ENCODE data around the gene COA5. TPM values are rescaled to one million over a fixed set of nuclear protein-coding genes. Genes with fewer than 3 reads are reported as not detected.

The COA5 gene, protein sequence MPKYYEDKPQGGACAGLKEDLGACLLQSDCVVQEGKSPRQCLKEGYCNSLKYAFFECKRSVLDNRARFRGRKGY
- total RNA-seq: 21.7 and 23.7 TPM in 2 replicates

DNA sequence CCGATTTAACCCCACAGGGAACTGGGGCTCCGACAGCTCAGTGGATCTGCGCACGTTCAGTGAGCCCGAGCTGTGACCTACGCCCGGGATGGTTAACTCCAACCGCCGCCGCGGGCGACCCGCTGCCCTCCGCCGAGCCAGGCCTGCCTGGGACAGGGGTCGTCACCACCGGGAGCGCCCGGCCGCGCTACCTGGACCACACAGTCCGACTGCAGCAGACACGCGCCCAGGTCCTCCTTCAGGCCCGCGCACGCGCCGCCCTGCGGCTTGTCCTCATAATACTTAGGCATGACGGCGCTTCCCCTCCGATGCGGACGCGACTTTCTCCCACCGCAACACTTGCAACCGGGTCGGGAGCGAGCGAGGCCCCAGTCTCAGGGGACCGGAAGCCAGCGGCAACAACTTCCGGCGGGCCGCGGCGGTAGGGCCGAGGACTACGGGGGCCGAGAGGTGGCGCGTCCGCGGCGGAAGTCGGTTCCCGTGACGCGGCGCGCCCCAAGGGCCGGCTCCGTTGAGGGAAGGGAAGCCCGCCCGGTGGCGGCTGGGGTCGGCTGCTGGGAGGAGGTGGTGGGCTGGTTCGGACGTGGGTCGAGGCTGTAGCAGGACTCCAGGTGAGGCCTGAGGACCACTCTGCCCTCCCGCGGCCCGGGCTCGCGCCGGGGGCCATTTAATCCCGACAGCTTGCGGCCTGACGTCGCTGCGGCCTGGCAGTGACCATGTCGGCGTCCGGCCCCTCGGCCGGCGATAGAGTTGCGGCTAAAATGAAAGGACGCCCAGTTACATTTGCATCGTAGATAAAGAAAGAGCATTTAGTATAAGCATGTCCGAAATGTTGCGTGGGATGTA is at the start of gene COA5, which contains the start of gene UNC50:
Gene COA5 (minus strand): TSS at position 397 of the 846 bp plus-strand sequence. CDS start 107 bp downstream, at position 290.
Gene UNC50 (plus strand): TSS at position 474 of the 846 bp plus-strand sequence. CDS start 1,171 bp downstream, outside the sequence.
- DNase-seq (ENCODE audit: low read depth, low spot score): peak; percentile 68

DNA sequence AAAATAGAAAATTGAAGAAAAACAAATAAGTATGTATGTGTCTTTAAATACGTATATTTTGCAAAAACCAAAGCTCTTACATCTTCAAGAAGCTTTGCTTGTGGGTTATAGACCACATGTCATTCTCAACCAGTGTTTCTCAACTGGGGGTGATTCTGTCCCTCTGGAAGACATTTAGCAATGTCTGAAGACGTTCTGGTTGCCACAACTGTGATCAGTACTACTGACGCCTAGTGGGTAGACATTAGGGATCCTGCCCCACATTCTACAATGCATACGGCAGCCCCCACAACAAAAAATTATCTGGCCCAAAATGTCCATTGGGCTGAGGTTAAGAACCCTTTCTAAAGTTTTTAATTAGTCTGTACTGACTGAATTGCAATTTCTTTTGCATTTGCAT is 48.5 kb upstream of the COA5 start:
- no peak for DNase-seq (ENCODE audit: low read depth, low spot score)

DNA sequence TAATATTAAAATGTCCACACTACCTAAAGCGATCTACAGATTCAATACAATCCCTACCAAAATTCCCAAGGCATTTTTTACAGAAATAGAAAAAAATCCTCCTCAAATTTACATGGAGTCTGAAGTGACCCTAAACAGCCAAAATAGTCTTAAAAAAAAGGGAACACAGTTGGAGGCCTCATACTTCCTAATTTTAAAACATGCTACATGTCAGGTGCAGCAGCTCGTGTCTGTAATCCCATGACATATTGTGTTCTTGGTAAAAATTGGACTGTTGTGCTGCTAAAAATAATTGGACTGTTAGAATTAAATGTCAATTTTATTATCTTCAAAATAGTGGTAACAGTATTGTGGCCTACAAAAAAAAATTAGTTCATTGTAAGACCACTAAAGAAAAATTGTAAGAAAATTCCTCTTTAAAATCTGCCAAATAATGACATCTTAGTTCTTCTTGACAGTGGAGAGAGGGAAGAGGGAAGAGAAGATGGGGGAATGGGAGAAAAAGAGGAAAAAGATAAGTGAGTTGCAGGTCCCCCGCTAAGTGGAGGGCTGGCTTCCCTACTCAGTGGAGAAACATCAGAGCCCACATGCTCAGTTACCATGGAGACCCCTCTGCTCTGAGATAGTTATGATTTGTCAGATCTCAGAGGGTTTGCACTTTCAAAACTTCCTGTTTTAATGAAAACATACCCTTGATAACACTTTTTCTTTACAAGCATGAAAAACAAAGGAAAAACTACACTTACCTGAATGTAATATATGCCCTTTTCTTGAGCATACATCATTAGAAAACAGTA is 46.6 kb upstream of the COA5 start:
- DNase-seq (ENCODE audit: low read depth, low spot score): no peak

DNA sequence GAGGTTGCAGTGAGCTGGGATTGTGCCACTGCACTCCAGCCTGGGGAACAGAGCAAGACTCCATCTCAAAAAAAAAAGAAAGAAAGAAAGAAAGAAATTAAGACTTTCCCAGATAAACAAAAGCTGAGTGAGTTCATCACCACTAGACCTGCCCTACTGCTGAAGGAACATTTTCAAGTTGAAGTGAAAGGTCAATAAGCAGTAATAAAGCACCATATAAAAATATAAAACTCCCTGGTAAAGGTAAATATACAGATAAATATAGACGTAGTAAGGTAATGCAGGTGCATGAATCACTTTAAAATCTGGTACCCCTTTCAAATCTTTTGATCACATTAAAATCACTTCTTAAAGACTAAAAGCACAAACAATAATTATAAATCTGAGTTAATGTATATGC is 42.7 kb upstream of the COA5 start:
- no peak for DNase-seq (ENCODE audit: low read depth, low spot score)

DNA sequence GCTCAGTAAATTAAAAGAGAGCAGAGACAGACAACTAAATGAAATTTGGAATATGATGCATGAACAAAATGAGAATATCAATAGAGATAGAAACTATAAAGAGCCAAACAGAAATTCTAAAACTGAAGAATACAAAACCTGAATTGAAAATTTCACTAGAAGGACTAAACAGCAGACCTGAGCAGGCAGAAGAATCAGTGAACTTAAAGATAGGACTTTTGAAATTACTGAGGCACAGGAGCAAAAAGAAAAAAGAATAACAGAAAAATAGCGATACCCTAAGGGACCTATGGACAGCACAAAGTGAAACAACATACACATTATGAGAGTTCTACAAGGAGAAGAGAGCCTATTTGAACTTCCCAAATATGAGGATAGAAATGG is 41.7 kb upstream of the COA5 start:
- DNase-seq (ENCODE audit: low read depth, low spot score): no peak

DNA sequence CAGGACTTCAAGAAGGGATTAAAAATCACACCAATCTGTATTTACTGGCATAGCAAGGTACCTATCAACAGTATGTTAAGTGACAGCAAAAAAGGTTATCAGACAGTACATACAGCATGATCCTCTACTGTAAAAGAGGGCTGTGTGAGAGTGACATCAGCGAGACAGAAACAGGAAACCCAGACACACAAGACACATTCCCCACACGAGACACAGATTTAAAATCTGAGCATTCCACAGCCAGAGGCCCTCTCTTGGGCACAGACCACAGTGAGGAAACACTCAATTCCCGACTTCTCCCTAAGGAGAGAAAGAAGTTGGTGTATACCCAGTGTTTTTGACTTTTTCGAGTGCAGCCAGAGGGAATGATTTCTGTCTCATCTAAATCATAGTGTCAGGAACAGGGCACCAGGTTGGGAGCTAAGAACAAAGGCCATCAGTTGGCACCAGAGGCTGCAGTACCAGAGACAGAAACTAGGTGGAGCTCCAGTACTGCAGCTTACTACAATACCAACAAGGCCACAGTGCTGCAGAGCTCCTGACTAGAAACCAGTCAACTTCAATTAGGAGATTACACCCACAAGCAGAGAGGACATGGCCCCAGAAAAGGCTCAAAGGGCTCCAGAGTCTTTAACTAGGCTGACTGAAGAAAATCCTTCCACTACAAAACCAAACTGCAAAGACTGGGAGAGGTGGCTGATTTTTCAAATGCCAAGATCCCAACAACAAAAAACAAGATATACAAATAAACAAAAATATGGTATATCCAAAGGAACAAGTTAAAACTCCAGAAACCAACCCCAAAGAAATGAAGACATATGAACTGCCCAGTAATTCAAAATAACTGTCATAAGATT is 41.1 kb upstream of the COA5 start:
- DNase-seq (ENCODE audit: low read depth, low spot score): peak; percentile 71

DNA sequence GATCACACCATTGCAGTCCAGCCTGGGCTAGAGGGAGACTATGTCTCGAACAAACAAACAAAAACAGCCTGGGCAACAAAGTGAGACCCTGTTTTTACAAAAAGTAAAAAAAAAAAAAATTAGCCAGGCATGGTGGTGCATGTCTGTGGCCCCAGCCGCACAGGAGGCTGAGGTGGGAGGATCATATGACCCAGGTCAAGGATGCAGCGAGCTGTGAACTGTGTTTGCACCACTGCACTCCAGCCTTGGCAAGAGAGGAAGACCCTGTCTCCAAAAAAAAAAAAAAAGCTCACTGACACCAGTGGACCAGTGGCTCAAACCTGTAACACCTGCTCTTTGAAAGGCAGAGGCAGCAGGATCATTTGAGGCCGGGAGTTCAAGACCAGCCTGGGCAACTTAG is 40.1 kb upstream of the COA5 start:
- DNase-seq (ENCODE audit: low read depth, low spot score): no peak

DNA sequence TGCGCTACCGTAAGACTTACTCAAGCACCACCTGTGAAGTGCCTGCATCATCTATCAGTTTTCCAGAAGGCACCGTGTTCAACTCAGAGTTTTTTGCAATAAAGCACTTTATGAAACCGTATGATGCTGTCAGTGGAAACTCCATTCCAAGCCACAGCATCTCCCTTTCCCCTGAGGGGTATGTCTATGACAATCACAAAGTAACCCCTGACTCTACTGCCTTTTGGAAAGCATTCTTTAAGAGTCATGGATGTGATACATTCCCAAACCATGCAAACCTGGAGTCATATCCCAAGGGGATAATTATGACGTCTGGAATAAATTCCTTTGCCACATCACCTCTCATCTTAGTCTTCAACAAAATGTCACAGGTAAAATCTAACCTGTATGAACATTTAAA is 39.3 kb upstream of the COA5 start:
- no peak for DNase-seq (ENCODE audit: low read depth, low spot score)

DNA sequence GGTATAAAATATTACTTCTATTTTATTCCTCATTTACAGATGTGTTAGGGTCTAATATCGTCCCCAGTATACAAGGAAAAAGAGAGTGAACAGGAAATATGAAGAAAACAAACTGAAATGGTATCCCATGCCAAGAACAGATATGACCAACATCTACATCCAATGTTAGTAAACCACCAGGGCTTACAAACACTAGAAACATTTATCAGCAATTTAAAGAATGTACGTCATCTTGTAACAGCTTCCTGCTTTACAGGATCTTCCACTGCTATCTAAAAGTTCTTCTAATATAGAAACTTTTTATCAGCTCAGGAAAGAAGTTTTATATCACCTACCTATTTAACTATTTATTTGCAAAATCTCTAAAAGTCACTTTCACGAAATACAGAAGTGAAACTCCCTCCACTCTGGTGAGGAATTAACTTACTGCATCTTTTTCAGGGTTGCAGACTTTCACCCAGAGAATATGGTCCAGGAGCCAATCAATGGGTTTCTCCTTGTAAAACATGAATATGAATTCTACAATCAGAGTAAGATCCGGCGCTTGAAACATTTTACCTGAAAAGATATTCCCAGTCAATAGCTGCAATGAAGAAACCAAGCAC is 35.3 kb upstream of the COA5 start:
- DNase-seq (ENCODE audit: low read depth, low spot score): no peak

DNA sequence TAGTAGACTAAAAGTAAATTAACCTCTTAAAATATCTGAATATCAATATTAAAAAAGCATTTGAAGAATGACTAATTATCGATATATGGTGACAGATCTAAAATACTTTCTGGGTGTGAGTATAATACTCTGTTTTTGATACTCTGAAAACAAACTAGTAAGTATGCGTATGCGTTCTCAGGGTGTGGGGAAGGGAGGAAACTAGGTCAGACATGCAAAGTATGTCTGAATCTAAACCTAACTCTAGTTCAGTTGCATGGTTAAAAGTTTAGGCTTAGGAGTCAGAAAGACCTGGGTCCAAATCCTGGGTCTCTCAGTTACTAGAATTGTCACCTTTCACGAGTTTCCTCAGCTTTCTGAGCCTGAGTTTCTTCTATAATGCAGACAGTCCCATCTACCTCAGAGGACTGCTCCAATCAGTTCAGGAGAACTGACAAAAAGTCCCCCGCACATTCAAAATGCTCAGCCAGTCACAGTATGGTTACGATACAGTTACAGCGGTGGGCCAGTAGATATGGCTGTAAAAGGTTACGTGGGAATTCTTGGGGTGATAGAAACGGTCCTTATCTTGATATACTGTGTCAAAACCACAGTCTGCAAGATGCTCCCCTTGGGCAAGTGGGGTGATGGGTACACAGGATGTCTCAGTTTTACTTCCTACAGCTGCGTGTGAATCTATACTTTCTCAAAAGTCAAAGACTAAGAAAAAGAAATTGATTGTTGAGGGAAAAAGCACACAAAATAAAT is 29.3 kb upstream of the COA5 start:
- DNase-seq (ENCODE audit: low read depth, low spot score): no peak

DNA sequence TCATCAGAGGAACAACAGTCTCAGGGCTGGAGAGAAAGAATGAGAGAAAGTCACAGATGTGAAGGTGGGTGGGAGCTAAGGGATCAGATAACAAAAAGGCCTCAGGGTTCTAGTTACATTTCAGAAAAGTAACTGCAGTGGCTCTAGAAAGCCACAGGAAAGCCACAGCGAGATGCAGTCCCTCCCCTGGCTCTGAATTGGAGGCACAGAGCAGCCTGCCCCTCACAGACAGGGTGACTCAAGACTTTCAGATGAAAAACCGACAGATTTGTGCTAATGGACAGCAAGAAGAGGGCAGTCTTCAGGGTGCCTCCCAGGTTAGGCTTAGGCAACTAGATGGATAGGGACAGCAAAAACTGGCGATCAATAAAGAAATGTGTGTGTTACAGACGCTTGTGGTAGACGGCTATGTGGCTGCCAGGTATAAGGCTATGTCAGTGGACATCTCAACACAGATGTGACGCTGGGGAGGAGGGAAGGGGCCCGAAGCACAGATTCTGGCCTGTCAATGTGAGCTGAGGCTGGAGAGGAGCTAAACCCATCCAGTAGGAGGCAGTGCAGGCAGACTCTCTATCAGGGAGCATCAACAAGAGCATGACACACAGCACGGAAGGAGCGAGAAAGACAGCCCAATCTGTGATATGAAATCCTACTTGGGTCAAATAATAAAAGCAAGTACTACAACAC is 26.2 kb upstream of the COA5 start:
- DNase-seq (ENCODE audit: low read depth, low spot score): no peak

DNA sequence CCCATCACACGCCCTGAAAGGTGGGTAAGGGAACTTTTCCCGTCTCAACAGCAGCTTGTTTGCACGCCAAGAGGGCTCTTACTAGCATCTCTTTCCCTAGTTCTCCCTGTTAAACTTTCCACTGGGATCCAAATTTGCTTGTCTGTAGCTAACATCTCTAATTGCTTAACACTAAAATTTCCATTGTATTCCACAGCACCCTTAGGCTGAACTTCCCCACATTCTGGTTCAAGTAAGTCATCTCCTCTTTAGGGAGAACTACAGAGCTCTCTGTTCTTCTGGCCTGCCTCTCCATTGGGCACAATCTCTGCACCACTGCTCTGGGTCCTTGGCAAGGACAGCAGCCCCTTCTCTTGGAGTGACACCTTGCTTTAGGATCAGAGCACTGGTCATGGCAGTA is 24.0 kb upstream of the COA5 start:
- DNase-seq (ENCODE audit: low read depth, low spot score): no peak

DNA sequence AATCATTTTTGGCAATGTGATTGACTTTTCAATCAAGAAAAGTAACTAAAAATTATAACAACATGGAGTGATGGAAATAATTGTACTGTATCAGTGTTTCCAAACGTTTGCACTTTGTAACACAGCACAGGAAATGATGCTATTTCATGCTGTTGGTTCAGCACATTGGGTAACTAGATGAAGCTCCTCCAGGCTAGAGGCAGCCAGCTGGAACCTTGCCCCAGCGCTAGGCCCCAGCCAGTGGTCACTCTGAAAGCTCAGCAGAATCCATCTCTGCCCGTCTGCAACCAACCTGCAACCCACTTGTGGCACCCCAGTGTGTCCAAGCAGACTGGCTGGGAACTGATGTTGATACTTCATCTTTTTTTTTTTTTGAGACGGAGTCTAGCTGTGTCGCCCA is 15.3 kb upstream of the COA5 start:
- no peak for DNase-seq (ENCODE audit: low read depth, low spot score)

DNA sequence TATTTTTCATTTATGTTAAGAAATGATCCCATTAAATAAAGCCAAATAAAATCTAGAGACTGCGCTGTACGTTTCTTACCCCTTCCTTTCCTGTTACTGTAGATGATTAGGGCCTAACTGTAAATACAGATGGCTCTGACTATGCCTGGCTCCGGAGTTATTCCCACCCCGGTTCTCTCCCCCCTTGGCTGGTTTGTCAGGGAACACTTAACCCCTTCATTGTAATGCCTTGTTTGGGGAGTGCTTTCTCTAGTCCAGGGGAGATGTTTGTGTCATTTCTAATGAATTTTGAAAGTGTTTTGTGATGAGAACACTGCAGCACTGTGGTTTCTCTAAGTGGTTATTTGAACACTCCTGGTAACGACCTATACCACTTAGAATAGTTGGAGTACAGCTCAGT is 8.8 kb upstream of the COA5 start:
- no peak for DNase-seq (ENCODE audit: low read depth, low spot score)

DNA sequence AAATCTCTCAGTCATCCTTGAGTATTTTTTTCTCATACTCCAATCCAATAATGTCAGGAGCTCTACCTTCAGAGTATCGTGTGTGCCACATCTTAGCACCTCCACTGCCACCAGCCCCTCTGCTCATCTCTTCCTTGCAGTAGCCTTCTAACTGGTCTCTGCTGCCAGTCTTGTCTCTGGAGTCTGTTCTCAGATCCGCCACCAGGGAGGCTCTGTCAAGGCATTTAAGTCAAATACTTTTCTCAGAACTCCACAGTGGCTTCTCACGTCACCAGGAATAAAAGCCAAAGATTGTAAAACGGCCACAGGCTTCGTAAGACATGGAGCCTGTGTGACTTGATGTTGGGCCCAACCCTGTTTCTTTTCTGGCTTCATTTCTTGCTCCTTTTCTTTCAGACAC is 7.2 kb upstream of the COA5 start:
- no peak for DNase-seq (ENCODE audit: low read depth, low spot score)

DNA sequence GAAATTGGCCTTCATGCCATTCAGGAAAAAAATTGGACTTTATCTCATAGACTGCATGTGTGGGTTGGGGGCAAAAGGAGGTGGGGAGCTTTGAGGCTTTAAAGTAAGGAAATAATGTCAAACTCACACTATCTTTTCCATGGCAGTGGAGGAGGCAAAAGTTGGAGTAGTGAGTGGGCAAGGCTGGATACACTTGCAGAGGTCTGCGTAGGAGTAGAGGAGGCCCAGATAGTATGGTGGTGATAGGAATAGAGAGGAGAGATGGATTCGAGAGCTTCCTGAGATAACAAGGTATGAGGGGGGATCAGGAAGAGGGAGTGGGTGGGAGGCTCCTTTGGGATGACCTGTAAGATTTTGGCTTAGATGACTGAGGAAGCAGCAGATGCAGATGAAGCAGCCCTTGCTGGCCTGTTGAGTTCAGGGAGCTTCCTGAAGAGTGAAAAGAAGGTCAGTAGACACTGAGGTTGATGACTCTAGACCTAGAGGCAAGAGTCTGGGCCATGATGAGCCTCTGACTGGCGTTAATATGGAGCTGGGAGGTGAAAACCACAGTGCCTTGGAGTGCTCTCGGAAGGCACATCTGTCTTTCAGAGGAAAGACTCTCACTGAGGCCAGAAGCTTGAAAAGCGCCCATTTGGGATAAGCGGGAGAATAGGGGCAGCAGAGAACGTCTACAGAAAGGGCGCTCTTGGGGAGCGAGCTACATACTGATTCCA is 5.9 kb upstream of the COA5 start:
- DNase-seq (ENCODE audit: low read depth, low spot score): no peak

DNA sequence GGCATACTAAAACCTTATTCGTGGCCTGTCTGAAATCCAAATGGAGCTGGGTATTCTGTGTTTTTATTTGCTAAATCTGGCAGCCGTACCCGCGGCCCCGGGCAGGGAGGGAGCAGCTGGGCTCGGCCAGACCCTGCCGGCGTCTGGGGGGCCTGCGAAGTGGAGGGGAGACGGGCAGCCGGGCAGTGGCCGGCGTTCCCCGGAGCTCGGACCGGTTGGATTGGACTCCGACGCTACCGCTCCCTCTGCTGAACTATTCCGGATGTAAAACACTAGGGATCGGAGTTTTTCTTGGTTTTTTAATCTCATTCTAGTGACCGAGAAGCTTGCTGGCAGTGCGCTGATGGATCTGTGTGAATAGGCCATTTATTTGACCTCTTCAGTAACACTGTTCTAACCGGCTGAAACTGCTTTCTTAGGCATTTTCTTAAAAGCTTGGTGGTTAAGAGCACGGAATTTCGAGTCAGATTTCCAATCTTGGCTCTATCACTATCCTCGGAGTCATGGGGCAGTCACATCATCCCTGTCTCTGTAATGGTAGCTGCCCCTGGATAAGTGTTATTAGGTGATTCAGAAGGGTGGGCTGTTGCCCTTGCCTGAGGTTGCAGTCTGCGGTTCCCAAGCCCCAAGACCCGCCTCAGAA is 771 bp upstream of the COA5 start:
- DNase-seq (ENCODE audit: low read depth, low spot score): no peak

DNA sequence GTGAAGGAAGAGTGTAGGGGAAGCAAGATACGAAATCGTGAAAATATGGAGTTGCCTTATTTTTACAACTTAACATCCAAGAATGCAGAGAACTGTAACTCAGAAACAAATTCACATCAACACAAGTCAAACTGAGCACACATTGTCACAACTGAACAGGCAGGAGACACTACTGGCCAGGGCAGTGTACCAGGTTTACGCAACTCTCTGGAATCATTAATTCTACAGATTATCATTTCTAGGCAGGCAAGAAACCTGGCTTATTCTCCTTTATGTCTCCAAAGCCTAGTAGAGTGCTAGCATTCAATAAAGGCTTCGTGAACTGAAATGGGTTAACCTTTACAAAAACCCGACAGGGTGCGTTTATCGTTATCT is 584 bp downstream of the COA5 start:
- DNase-seq (ENCODE audit: low read depth, low spot score): no peak

DNA sequence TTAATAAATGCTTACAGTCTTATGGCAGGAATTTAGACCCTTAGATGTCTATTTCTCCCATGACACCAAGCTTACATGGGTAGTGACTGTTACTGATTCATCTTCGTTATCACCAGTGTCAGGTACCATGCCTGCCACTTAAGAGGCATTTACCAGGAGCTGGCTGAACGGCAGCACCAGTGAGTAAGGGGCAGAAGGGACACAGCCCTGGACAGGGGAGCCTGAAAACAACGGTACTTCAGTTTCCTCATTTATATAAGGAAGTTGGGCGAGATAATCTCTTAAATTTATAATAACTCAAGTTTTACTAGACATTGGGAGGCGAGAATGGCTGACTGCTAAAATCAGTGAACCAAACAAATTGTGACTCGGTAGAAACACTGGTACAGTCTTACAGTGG is 1.2 kb downstream of the COA5 start:
- DNase-seq (ENCODE audit: low read depth, low spot score): no peak
